Ascending aorta (tissue), 2 donors: ENCODE results near the gene ABHD13. TPM values are rescaled to one million over a fixed set of nuclear protein-coding genes. Genes with fewer than 3 reads are reported as not detected.

Experiments used
- DNase-seq, 2 donors: peaks; one replicate each; pipeline ENCODE4 v3.0.0-alpha.2; 2019; ENCODE audit warnings: low spot score in 2 of 2
- H3K27ac ChIP-seq, 2 donors: fragments of 200-600 bp; sonication (generic); one replicate each; pipeline ENCODE4 v1.5.1; 2016 to 2017; ENCODE audit warnings: mild to moderate bottlenecking in 1 of 2
- H3K27me3 ChIP-seq: fragments of 200-600 bp; sonication (generic); one replicate; pipeline ENCODE4 v1.5.1; 2017
- H3K36me3 ChIP-seq, 2 donors: fragments of 200-600 bp; sonication (generic); one replicate each; pipeline ENCODE4 v1.5.1; 2016
- H3K4me1 ChIP-seq, 2 donors: fragments of 200-600 bp; sonication (generic); one replicate each; pipeline ENCODE4 v1.5.1; 2016 to 2017; ENCODE audit warnings: mild to moderate bottlenecking in 1 of 2
- H3K4me3 ChIP-seq, 2 donors: fragments of 200-600 bp; sonication (generic); one replicate each; pipeline ENCODE4 v1.5.1; 2016 to 2017; ENCODE audit warnings: mild to moderate bottlenecking in 1 of 2
- H3K9me3 ChIP-seq, 2 donors: fragments of 200-600 bp; sonication (generic); one replicate each; pipeline ENCODE4 v1.5.1; 2016
- intact Hi-C: fragments of 100-400 bp; cut with DNase I; formaldehyde crosslinking; loops from one replicate; pipeline ENCODE4 v1.15.1; 2023
- total RNA-seq: library from RNA; depleted of rRNA; stranded (reverse); fragments of >200 nt; gene quantifications from one replicate; pipeline ENCODE4 v1.1.0, GENCODE V29; 2016
- TF ChIP-seq, protein P1 (sequence below), 3 experiments: fragments of 200-600 bp in 2 of 3; fragments of 450-650 bp in 1 of 3; sonication (generic) in 2 of 3; IDR thresholded peaks; one replicate each; pipeline ENCODE4 v1.5.1; 2016 to 2019; ENCODE audit warnings: antibody characterized with exemption in 3 of 3, mild to moderate bottlenecking in 1 of 3, moderate library complexity in 1 of 3

Gene ABHD13
- total RNA-seq, 1 donor from 2014 or later: 4.5 TPM

DNA sequence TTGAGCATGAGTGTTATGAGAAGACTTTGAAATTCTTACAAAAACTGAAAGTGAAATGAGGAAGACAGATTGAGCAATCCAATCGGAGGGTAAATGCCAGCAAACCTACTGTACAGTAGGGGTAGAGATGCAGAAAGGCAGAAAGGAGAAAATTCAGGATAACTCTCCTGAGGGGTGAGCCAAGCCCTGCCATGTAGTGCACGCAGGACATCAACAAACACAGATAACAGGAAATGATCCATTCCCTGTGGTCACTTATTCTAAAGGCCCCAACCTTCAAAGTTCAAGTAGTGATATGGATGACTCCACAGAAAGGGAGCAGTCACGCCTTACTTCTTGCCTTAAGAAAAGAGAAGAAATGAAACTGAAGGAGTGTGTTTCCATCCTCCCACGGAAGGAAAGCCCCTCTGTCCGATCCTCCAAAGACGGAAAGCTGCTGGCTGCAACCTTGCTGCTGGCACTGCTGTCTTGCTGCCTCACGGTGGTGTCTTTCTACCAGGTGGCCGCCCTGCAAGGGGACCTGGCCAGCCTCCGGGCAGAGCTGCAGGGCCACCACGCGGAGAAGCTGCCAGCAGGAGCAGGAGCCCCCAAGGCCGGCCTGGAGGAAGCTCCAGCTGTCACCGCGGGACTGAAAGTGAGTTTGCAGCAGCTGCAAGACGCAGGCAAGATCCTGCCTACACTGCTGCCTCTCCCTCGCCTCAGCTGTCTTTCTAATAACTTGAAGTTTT, 51.6 kb downstream of the ABHD13 start, which contains the start of gene TNFSF13B:
Gene TNFSF13B, plus strand, starts transcription at position 118 of the 728 bp plus-strand sequence. Its CDS starts 178 bp downstream, at position 296.
- H3K27me3 ChIP-seq: no peaks in the 10 kb centered on the region
- intact Hi-C loops: no loop called here
- H3K4me3 ChIP-seq: peak within 1 kb of the TSS; percentile 51 to 64
- no peaks in the 10 kb centered on the region for H3K9me3 ChIP-seq
- H3K4me1 ChIP-seq: no peaks in the 10 kb centered on the region
- TF ChIP-seq, protein P1, sequence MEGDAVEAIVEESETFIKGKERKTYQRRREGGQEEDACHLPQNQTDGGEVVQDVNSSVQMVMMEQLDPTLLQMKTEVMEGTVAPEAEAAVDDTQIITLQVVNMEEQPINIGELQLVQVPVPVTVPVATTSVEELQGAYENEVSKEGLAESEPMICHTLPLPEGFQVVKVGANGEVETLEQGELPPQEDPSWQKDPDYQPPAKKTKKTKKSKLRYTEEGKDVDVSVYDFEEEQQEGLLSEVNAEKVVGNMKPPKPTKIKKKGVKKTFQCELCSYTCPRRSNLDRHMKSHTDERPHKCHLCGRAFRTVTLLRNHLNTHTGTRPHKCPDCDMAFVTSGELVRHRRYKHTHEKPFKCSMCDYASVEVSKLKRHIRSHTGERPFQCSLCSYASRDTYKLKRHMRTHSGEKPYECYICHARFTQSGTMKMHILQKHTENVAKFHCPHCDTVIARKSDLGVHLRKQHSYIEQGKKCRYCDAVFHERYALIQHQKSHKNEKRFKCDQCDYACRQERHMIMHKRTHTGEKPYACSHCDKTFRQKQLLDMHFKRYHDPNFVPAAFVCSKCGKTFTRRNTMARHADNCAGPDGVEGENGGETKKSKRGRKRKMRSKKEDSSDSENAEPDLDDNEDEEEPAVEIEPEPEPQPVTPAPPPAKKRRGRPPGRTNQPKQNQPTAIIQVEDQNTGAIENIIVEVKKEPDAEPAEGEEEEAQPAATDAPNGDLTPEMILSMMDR (IDR thresholded peaks at IDR 0.05): no peak
- H3K27ac ChIP-seq: peak within 1 kb of the TSS; percentile 46 to 48
- no peak for DNase-seq
- H3K36me3 ChIP-seq: peaks cover 0 to 6% of the 10 kb centered on the region in 2 donors

DNA sequence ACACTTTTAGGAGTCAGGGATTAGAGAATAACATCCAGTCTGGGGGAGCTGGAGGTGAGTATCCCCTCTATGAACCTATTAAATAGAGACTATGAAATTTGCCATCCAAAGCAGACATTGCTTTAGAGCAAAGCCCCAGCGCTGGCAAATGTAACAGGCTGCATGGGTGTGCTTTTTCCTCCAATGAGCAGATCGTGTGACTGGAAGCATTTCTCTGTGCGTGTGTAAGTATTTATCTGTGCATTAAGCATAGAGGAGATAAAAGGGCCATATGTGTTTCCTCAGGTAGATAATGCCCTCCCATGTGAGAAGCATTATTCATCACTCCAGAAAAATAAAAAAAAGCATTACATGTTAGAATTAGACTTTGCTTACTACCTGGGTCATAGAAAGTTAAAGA, 52.2 kb downstream of the ABHD13 start:
- peak overlapping the region; percentile 51 to 64 for H3K4me3 ChIP-seq
- no peaks in the 10 kb centered on the region for H3K27me3 ChIP-seq
- TF ChIP-seq, protein P1 (IDR thresholded peaks at IDR 0.05): no peak
- peaks cover 0 to 6% of the 10 kb centered on the region in 2 donors for H3K36me3 ChIP-seq
- intact Hi-C loops: no loop called here
- H3K4me1 ChIP-seq: no peaks in the 10 kb centered on the region
- DNase-seq: no peak
- H3K27ac ChIP-seq: peak overlapping the region in 1 of 2 donors; percentile 31
- H3K9me3 ChIP-seq: no peaks in the 10 kb centered on the region

DNA sequence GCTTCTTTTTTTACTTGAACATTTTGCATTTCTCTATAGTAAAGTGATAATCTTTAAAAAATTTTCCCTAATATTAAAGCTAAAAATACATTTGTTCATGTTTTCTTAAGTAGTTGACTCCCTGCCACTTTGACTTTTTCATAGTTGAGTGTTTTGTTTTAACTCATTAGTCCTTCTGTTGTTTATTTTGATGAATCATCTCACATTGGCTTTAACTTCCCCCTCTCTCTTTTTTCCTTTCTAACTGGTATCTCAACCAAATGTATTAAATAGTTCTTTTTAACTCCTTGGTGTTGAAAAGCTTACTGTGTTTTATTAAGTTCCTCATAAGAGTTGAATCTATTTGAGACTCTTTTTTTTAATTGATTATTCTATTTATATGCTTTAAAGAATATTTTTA, 54.1 kb downstream of the ABHD13 start:
- Histone ChIP-seq H3K36me3 (no peaks in the 10 kb centered on the region), H3K4me1 (no peaks in the 10 kb centered on the region)
- no peak for DNase-seq

DNA sequence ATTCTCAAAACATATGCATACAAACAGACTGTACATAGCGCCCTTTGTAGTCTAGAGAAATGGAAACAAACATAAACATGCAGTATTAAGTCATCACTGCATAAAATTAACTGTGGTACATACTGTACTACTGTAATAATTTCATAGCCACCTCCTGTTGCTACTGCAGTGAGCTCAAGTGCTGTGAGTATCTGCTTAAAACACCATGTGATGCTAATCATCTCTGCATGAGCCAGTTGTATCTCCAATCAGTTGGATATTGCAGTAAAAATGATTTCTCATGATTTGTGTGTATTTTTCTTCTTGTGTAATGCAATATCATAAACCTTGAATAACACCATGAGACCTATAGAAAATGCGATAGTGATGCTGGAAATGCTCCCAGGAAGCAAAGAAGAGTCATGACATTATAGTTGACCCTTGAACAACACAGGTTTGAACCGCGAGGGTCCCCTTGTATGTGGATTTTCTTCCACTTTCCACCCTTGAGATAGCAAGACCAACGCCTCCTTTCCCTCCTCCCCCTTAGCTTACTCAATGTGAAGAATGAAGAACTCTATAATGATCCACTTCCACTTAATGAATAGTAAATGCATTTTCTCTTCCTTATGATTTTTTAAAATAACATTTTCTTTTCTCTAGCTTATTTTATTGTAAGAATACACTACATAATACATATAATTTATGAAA, 55.4 kb downstream of the ABHD13 start:
- Histone ChIP-seq H3K36me3 (no peaks in the 10 kb centered on the region), H3K4me3 (no peak overlapping the region), H3K4me1 (no peaks in the 10 kb centered on the region), H3K27me3 (no peaks in the 10 kb centered on the region), H3K9me3 (no peaks in the 10 kb centered on the region), H3K27ac (no peak overlapping the region)
- TF ChIP-seq, protein P1 (IDR thresholded peaks at IDR 0.05): no peak
- intact Hi-C loops: no loop called here
- DNase-seq: no peak

More for the DNA sequence above, 54.1 kb downstream of the ABHD13 start:
- intact Hi-C loops: no loop called here
- H3K9me3 ChIP-seq: no peaks in the 10 kb centered on the region
- no peak overlapping the region for H3K4me3 ChIP-seq
- TF ChIP-seq, protein P1 (IDR thresholded peaks at IDR 0.05): no peak
- H3K27ac ChIP-seq: no peak overlapping the region
- no peaks in the 10 kb centered on the region for H3K27me3 ChIP-seq

DNA sequence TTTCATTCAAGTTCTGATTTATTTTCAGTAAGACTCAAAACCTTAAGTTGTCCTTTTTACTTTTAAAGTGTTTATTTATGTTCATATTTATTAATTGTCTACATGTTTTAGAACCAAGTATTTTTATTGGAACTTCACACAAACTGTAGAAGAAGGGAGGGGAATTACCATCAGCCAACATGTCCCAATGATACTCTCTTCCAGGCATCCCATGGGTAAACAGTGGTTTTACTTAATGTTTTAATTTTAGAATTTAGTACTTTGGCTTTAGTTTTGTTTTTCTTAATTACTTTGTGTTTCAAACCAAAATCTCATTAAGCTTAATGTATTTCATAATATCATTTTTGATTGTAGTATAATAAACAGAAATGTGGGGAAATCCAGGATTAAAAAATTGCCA, 56.5 kb downstream of the ABHD13 start:
- Histone ChIP-seq H3K27ac (no peak overlapping the region), H3K4me3 (no peak overlapping the region), H3K27me3 (no peaks in the 10 kb centered on the region), H3K4me1 (no peaks in the 10 kb centered on the region), H3K9me3 (no peaks in the 10 kb centered on the region), H3K36me3 (no peaks in the 10 kb centered on the region)
- intact Hi-C loops: no loop called here
- TF ChIP-seq, protein P1 (IDR thresholded peaks at IDR 0.05): no peak
- DNase-seq: no peak
